Esophagus (tissue), 2 donors: ENCODE data around the gene TOP3B. TPM values are rescaled to one million over a fixed set of nuclear protein-coding genes. Genes with fewer than 3 reads are reported as not detected.

ENCODE experiments used
- H3K27ac ChIP-seq, 2 donors: one replicate each; pipeline ENCODE4 v1.5.1; 2013; ENCODE audit warnings: low read depth in 2 of 2, mild to moderate bottlenecking in 2 of 2, inconsistent platforms in 1 of 2, low read length in 1 of 2, moderate library complexity in 1 of 2
- H3K27me3 ChIP-seq, 2 donors: one replicate each; pipeline ENCODE4 v1.6.1; 2013; ENCODE audit warnings: low read length in 2 of 2, control low read depth in 1 of 2, mild to moderate bottlenecking in 1 of 2; ENCODE audit not compliant: insufficient read depth in 2 of 2, control insufficient read depth in 1 of 2
- H3K36me3 ChIP-seq, 2 donors: one replicate each; pipeline ENCODE4 v1.6.1; 2013; ENCODE audit warnings: low read length in 1 of 2; ENCODE audit not compliant: control insufficient read depth in 2 of 2, insufficient read depth in 2 of 2
- H3K4me1 ChIP-seq, 2 donors: one replicate each; pipeline ENCODE4 v1.6.1; 2013; ENCODE audit warnings: low read length in 1 of 2; ENCODE audit not compliant: control insufficient read depth in 2 of 2, insufficient read depth in 2 of 2
- H3K4me3 ChIP-seq, 2 donors: one replicate each; pipeline ENCODE4 v1.5.1; 2013; ENCODE audit warnings: low read length in 2 of 2, mild to moderate bottlenecking in 2 of 2, low read depth in 1 of 2, moderate library complexity in 1 of 2
- H3K9me3 ChIP-seq, 2 donors: one replicate each; pipeline ENCODE4 v1.6.1; 2013; ENCODE audit warnings: mild to moderate bottlenecking in 2 of 2, low read depth in 1 of 2, low read length in 1 of 2, moderate library complexity in 1 of 2; ENCODE audit not compliant: control insufficient read depth in 2 of 2, insufficient read depth in 1 of 2
- WGBS, 2 donors: extraction: QIAGEN DNeasy Blood & Tissue Kit; methylation state at CpG; one replicate each; pipeline ENCODE4 v1.1.7; 2013; 5-methylcytosine and 5-hydroxymethylcytosine counted together
- polyA plus RNA-seq, 2 donors: library from polyadenylated mRNA; stranded (reverse); fragments of 200-250 nt; gene quantifications; one replicate each; pipeline ENCODE4 v1.2.3, GENCODE V29; 2013
- donor health status: healthy with polysubstance abuse.
- donor health status: Bipolar disorder and iron deficiency.

The TOP3B gene
- polyA plus RNA-seq, 2 donors: 12.3 to 19.1 TPM

- WGBS, 2 donors: 84 to 86% methylated on average over 7 of the region's 7 CpGs
Measured at GRCh38 chr22:21998595-21999247, 16.1 kb upstream of the TOP3B start.

DNA sequence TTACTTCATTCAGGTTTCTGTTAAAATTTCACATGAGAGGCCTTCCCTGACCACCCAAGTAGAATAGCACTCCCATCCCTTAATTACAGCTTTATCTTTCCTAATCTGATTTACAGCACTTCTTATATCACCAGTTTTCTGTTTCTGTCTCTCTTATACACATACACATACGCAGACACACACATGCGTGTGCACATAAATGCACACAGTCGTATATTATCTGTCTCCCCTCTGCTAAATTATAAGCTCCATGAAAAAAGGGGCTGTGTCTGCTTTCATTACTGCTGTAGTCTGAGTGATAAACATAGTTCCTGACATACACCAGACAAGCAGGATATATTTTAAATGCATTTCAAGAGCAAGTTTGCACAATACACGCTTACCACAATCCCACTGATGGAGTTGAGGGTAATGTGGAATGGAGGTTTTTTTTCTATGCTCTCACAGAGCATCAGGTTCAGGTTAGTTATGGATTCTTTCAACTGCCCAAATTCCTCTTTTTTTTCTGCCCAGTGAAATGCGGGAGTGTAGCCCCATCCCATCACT, 13.7 kb upstream of the TOP3B start:
- Histone ChIP-seq H3K9me3 (no peaks in the 10 kb centered on the region), H3K4me1 (no peaks in the 10 kb centered on the region), H3K36me3 (no peaks in the 10 kb centered on the region), H3K27me3 (no peaks in the 10 kb centered on the region), H3K27ac (no peak overlapping the region), H3K4me3 (no peak overlapping the region)
- 80 to 87% methylated on average over 5 of the region's 5 CpGs for WGBS, 2 donors

More at GRCh38 chr22:21998595-21999247, 16.1 kb upstream of the TOP3B start:
- Histone ChIP-seq H3K27ac (no peak overlapping the region), H3K4me1 (no peaks in the 10 kb centered on the region), H3K9me3 (no peaks in the 10 kb centered on the region), H3K4me3 (no peak overlapping the region), H3K36me3 (no peaks in the 10 kb centered on the region), H3K27me3 (no peaks in the 10 kb centered on the region)

DNA sequence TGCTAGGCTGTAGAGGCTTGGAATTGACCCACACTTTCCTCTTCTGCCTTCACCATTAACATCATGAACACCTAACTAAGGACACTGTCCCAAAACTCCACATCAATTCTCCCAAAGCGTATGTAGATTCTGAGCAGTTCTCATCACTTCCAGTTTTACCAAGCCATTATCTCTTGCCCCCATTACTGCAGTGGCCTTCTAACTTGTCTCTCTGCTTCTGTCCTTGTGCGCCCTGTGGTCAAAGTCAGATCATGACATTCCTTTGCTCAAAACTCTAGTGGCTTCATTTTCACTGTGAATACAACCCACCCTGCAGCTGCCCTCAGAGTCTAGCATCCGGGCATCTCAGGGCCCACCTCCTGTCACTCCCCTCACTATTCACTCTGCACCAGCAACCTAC, 13.1 kb upstream of the TOP3B start:
- Histone ChIP-seq H3K4me3 (no peak overlapping the region), H3K27ac (no peak overlapping the region), H3K36me3 (no peaks in the 10 kb centered on the region), H3K27me3 (no peaks in the 10 kb centered on the region), H3K4me1 (no peaks in the 10 kb centered on the region), H3K9me3 (no peaks in the 10 kb centered on the region)
- WGBS, 2 donors: 91 to 93% methylated on average over 3 of the region's 3 CpGs

GRCh38 chr22:21994881-21995444, 12.4 kb upstream of the TOP3B start:
- H3K27me3 ChIP-seq: no peaks in the 10 kb centered on the region
- no peaks in the 10 kb centered on the region for H3K4me1 ChIP-seq
- H3K4me3 ChIP-seq: no peak overlapping the region
- no peaks in the 10 kb centered on the region for H3K9me3 ChIP-seq
- no peak overlapping the region for H3K27ac ChIP-seq
- WGBS, 2 donors: 92 to 96% methylated on average over 3 of the region's 3 CpGs
- H3K36me3 ChIP-seq: no peaks in the 10 kb centered on the region

DNA sequence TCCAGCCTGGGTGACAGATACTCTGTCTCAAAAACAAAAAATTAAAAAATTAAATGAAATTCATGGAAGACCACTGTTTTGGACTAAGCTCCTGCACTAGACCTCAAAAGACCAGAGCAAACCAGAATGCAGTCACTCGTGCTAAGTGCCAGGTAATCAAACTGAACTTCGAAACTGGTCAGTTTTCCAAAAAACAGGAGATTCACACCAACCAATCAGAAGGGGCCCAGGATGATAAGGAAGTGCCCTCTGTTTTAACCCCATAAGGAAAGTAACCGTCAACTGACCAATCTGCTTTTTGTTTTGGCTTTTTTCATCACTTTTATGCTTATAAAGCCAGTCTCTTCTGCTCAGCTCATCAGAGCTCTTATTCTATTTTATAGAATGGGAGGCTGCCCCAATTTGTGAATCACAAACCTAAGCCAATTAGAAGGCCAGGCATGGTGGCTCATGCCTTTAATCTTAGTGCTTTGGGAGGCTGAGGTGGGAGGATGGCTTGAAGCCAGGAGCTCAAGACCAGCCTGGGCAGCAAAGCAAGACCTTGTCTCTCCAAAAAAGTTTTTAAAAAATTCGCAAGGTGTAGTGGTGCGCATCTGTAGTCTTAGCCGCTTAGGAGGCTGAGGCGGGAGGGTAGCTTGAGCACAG, 10.1 kb upstream of the TOP3B start:
- H3K4me1 ChIP-seq: no peaks in the 10 kb centered on the region
- H3K27ac ChIP-seq: no peak overlapping the region
- H3K27me3 ChIP-seq: no peaks in the 10 kb centered on the region
- no peak overlapping the region for H3K4me3 ChIP-seq
- 75 to 76% methylated on average over 7 of the region's 7 CpGs for WGBS, 2 donors
- H3K9me3 ChIP-seq: no peaks in the 10 kb centered on the region
- H3K36me3 ChIP-seq: no peaks in the 10 kb centered on the region

DNA sequence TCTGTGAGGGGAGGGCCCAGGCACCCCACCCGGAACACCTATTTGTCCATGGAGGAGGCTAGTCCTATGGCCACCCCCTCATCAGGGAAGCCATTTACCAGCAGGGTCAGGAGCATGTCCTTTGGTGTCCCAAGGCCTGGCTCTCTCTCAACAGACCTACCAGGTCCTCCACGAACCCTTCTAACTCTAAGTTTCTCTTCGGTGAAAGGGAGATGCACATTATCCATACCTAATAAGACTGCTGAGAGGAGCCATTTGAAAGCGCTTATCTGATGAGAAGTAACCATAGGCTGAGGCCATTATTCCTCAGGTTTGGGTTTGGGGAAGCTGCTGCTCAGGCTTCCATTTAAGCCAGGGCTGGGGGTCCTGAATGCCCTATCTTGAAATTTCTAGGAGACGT, 9.2 kb upstream of the TOP3B start:
- Histone ChIP-seq H3K9me3 (no peaks in the 10 kb centered on the region), H3K27me3 (no peaks in the 10 kb centered on the region), H3K4me3 (no peak overlapping the region), H3K36me3 (no peaks in the 10 kb centered on the region), H3K27ac (no peak overlapping the region), H3K4me1 (no peaks in the 10 kb centered on the region)
- WGBS, 2 donors: 89 to 93% methylated on average over 5 of the region's 5 CpGs

DNA sequence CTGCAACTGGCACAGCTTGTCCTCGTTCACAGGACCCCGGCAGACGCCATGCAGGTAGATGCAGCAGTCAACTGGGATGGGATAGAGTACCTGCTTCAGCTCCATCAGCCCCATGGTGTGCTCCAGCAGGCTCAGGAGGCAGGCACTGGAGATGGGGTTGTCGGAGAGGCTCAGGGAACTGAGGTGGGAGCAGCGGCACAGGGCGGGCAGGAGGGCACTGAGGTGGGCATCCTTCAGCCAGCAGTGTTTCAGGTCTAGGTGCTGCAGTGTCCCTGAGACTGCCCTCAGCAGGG, 8.7 kb upstream of the TOP3B start:
- Histone ChIP-seq H3K27ac (no peak overlapping the region), H3K4me3 (no peak overlapping the region), H3K27me3 (no peaks in the 10 kb centered on the region), H3K9me3 (no peaks in the 10 kb centered on the region), H3K4me1 (no peaks in the 10 kb centered on the region), H3K36me3 (no peaks in the 10 kb centered on the region)
- WGBS, 2 donors: 82 to 83% methylated on average over 6 of the region's 6 CpGs

- Histone ChIP-seq H3K27me3 (no peaks in the 10 kb centered on the region), H3K27ac (no peak overlapping the region), H3K4me3 (no peak overlapping the region), H3K9me3 (no peaks in the 10 kb centered on the region), H3K36me3 (no peaks in the 10 kb centered on the region), H3K4me1 (no peaks in the 10 kb centered on the region)
- 69 to 78% methylated on average over 16 of the region's 16 CpGs for WGBS, 2 donors
Measured at GRCh38 chr22:21990445-21991303, 8.1 kb upstream of the TOP3B start.

DNA sequence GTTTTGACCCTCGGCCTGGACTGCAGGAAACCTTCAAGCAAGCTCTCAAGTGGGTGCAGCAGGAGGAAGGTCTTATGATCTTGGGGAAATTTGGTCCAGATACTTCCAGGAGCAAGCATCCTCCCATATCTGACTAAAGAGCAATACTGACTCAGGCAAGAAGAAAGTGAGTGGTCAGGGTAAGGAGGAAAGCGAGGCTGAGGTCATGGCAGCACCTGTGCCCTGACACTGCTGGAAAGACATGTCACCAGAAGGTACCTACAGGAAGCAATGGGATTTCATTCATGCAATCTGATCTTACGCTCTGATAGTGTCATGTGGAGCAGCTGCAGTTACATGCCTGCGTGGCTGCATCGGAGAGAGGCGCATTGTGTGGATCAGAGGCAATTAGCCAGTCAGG, 6.5 kb upstream of the TOP3B start:
- Histone ChIP-seq H3K36me3 (no peaks in the 10 kb centered on the region), H3K27me3 (no peaks in the 10 kb centered on the region), H3K9me3 (no peaks in the 10 kb centered on the region), H3K4me3 (no peak overlapping the region), H3K27ac (no peak overlapping the region), H3K4me1 (no peaks in the 10 kb centered on the region)
- 77 to 78% methylated on average over 6 of the region's 6 CpGs for WGBS, 2 donors
